ENCODE results near the gene TTC24.
"Not testable (repeated sequence)": the region's sequence is repeated elsewhere in the genome, so short reads cannot be mapped to it uniquely, and the experiment has no call there.

Gene TTC24

DNA sequence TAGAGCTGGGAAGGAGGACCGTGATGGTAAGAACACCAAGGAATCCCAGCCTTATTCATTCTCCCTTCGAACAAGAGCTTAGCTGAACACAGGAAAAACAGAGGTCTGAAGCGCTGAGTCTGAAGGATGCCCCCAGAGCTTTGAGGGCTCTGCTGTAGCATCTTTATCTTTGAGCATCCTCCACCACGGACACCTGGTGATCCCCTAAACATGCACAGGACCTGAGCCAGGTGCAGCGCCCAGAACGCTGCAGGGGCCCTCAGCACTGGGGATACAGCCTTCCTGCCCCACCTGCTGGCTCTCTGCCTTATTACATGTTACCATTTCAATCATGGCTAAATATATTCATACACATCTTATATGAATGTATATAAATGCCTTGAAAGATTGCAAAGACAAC is 29.5 kb downstream of the TTC24 start:
- no peak for DNase-seq (ENCODE audit: low read depth, low spot score)

GRCh38 chr1:156610072-156610471 is 30.5 kb downstream of the TTC24 start:
- not testable (repeated sequence) for DNase-seq (ENCODE audit: low read depth, low spot score)

DNA sequence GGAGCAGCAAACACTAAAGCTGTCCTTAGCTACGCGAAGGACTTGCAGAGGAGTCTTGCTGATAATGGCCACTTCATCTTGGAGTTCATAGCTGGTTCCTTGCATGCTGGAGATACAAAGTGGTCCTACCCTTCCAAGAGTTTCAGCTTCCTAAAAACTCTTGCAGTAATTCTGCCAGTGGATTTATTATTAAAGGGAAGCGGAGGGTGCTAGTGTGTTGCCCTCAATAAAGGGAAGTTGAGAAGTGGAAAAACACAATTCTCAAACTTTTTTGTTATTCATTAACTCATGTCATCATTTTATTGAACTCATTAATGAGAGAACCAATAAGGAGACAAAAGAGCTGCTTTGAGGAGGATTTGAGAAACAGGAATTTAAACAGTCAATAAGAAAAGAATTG is 33.1 kb downstream of the TTC24 start:
- no peak for DNase-seq (ENCODE audit: low read depth, low spot score)

DNA sequence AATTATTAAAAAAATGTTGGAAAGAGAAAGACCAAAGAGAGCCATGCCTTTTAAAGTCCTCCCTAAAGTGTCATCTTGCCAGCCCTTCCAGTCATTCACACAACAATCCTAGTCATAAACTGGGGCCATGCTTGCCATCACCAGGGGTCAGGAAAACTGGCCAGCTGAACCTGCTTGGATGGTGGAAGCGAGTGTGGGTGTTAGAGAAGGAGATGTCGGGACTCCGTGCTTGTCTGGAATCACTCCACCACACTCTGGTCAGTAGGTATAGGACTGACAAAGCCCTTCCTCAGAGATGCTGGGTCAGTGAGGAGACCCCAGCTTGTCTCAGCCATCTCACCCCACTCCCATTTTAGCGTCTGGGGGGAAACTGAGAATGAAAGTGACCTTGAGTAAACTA is 36.4 kb downstream of the TTC24 start:
- DNase-seq (ENCODE audit: low read depth, low spot score) = no peak

DNA sequence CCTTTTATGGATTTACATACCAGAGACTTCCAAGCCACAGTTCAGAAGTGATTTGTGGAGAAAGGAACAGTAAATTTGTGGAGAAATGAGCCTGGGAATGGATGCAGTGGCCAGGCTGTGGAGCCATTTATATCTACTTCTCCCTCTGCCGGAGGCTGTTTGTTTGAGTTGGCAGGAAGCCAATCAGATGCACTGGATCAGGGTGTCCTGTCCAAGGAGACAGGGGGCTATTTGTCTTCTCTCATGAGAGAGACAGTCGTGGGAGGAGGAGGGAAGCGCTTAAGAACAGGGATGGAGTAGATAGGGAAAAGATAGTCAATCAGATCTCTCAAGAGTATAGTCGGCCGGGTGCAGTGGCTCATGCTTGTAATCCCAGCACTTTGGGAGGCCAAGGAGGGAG is 36.9 kb downstream of the TTC24 start:
- DNase-seq (ENCODE audit: low read depth, low spot score) = no peak

DNA sequence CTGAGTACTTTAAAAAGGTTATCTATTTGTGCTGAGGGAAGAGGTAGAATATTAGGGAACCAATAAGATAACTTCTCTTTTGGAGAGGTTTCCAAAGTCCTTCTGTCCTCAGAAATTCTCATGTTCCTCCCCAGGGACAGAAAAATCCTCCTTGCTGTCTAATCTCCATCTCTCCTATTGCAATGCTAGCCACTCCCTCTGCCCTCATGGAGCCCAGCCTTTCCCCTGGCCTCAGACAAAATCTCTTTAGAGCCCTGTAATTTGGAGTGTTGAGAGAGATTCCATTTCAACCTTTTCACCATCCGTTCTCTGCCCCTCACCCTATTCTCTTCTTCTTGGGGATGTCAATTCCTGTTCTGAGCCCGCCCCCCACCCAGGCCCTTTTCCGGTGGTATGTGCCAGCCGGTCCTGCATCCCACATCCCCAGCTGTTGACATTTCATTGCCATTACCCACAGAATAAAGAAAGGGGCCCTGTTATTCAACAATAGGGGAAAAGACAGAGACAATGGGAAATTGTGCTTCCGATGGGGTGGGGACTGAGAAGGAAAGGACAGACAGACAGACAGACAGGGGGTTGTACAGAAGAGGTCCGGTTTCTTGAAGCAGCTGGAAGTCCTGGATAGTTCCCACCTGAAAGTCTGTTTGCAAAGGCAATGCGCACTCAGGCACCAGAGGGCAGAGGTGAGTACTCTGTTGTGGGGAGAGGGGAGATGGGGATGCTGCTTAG is 39.5 kb downstream of the TTC24 start, which contains the start of gene HAPLN2:
TSS of gene HAPLN2 (plus strand) at position 563 of the 729 bp plus-strand sequence. CDS start 4,076 bp downstream, outside the sequence.
- DNase-seq (ENCODE audit: low read depth, low spot score) = no peak

- DNase-seq (ENCODE audit: low read depth, low spot score) = no peak
These were observed 40.0 kb downstream of the TTC24 start for GRCh38 chr1:156619582-156619955.

DNA sequence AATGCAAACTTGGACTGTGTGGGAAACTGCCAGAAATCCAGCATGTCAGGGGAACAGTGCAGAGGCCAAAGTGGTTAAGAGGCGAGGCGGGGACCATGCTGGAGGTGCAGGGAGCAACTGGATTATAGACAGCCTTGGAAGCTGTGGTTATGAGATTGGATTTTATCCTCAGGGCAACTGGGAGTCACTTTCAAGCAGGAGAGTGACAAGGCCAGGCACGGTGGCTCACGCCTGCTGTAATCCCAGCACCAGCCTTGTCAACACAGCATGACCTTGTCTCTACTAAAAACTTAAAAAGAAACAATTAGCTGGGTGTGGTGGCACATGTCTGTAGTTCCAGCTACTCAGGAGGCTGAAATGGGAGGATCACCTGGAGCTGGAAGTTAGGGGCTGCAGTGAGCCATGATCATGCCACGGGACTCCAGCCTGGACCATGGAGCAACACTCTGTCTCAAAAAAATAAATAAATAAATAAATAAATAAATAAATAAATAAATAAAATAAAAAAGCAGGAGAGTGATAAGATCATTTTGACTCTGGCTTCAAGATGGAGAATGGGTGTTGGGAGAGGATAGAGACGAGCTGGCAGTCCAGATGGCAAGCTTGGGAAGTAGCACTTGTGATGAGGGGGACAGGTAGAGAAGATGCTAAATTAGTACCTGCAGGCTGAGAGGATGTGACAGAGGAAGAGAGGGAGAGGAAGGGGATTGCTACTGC is 43.2 kb downstream of the TTC24 start:
- no peak for DNase-seq (ENCODE audit: low read depth, low spot score)

- no peak for DNase-seq (ENCODE audit: low read depth, low spot score)
These were observed 44.7 kb downstream of the TTC24 start for GRCh38 chr1:156623946-156624813.

- no peak for DNase-seq (ENCODE audit: low read depth, low spot score)
These were observed 45.4 kb downstream of the TTC24 start for GRCh38 chr1:156624814-156625435.

- no peak for DNase-seq (ENCODE audit: low read depth, low spot score)
These were observed 46.0 kb downstream of the TTC24 start for GRCh38 chr1:156625436-156626078.

GRCh38 chr1:156626079-156626438 is 46.5 kb downstream of the TTC24 start:
- DNase-seq (ENCODE audit: low read depth, low spot score) = no peak

GRCh38 chr1:156627313-156627880 is 47.9 kb downstream of the TTC24 start:
- peak; percentile 12 for DNase-seq (ENCODE audit: low read depth, low spot score)

- DNase-seq (ENCODE audit: low read depth, low spot score) = no peak
These were observed 50.4 kb downstream of the TTC24 start for GRCh38 chr1:156629823-156630449.

- not testable (repeated sequence) for DNase-seq (ENCODE audit: low read depth, low spot score)
These were observed 51.6 kb downstream of the TTC24 start for GRCh38 chr1:156631152-156631551.

- DNase-seq (ENCODE audit: low read depth, low spot score) = no peak
These were observed 52.8 kb downstream of the TTC24 start for GRCh38 chr1:156632355-156632754.
